GM21515 (cell line): Measurements from ENCODE around the gene CBLB.
A peak's percentile ranks its signal among the peaks of the same experiment; 100 is the strongest.
"Not testable (repeated sequence)": the region's sequence is repeated elsewhere in the genome, so short reads cannot be mapped to it uniquely, and the experiment has no call there.

Experiments used
- ATAC-seq: cut with Tn5 transposase; IDR thresholded peaks from one replicate; pipeline ENCODE4 v1.9.1; 2021; ENCODE audit not compliant: unreplicated experiment

CBLB gene

GRCh38 chr3:105823149-105823867, 45.5 kb downstream of the CBLB start:
- no peak for ATAC-seq

GRCh38 chr3:105822171-105823123, 46.4 kb downstream of the CBLB start:
- ATAC-seq = no peak

- ATAC-seq = no peak
These were observed 47.4 kb downstream of the CBLB start for GRCh38 chr3:105821433-105821832.

- ATAC-seq = no peak
These were observed 52.0 kb downstream of the CBLB start for GRCh38 chr3:105816833-105817232.

- not testable (repeated sequence) for ATAC-seq
These were observed 53.5 kb downstream of the CBLB start for GRCh38 chr3:105815331-105815730.

GRCh38 chr3:105813710-105814109, 55.1 kb downstream of the CBLB start:
- no peak for ATAC-seq

GRCh38 chr3:105812194-105812586, 56.6 kb downstream of the CBLB start:
- ATAC-seq = no peak

GRCh38 chr3:105811518-105812193, 57.2 kb downstream of the CBLB start:
- no peak for ATAC-seq

GRCh38 chr3:105809208-105809888, 59.5 kb downstream of the CBLB start:
- no peak for ATAC-seq

- no peak for ATAC-seq
These were observed 61.1 kb downstream of the CBLB start for GRCh38 chr3:105807701-105808100.

GRCh38 chr3:105807146-105807545, 61.7 kb downstream of the CBLB start:
- ATAC-seq = no peak

- no peak for ATAC-seq
These were observed 62.5 kb downstream of the CBLB start for GRCh38 chr3:105806359-105806758.

GRCh38 chr3:105805404-105805803, 63.4 kb downstream of the CBLB start:
- ATAC-seq = no peak

- no peak for ATAC-seq
These were observed 66.6 kb downstream of the CBLB start for GRCh38 chr3:105802118-105802706.

GRCh38 chr3:105801397-105801796, 67.4 kb downstream of the CBLB start:
- ATAC-seq = no peak

- ATAC-seq = no peak
These were observed 68.5 kb downstream of the CBLB start for GRCh38 chr3:105800320-105800719.

- ATAC-seq = no peak
These were observed 69.5 kb downstream of the CBLB start for GRCh38 chr3:105799286-105799685.

GRCh38 chr3:105798381-105798934, 70.4 kb downstream of the CBLB start:
- ATAC-seq = peak; percentile 84

- no peak for ATAC-seq
These were observed 75.8 kb downstream of the CBLB start for GRCh38 chr3:105793040-105793439.
